Measurements from ENCODE around the gene ANGPT4.
A peak's percentile ranks its signal among the peaks of the same experiment; 100 is the strongest.

ANGPT4 gene

GRCh38 chr20:942611-943010, 26.5 kb upstream of the ANGPT4 start:
- intact Hi-C loops (cut with DNase I), result no loop called here
- peak in 1 of 10 donors; percentile 62 for DNase-seq

DNA sequence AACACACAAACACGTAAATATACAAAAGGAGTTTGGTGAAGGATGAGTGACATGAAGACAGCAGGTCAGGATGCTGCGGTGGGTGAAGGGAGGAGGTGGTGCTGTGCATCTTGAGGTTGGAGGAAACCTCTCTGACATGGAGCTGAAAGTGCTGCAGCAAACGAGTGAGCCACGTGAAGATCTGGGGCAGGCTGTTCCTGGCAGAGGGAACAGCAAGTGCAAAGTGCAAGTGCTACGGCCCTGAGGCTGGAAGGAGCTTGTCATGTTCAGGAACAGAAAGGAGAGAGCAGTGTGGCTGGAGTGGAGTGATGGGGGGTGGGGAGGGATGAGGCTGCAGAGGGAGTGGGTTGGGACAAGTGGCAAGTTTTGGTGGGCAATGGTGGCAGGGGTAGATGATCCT, 24.8 kb upstream of the ANGPT4 start:
- DNase-seq, result peak in 1 of 10 donors; percentile 30
- intact Hi-C loops (cut with DNase I), result no loop called here

DNA sequence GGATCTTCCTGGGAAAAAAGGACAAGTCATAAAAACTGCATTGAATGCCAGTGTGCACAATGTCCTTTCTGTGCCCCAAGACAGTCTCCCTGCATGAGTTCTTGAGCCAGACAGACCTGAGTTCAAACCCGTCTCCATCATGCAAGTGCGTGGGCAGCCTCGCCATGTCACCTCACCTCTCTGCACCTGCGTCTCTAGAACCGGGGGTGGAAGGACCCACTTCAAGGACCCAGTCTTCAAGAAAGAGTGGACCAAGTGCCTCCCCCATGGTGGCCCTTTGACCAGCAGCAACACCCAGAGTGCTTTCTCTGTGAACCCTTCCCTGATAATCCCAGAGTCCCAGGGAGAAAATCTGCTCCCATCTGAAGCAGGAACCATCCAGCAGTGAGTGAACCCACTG, 23.5 kb upstream of the ANGPT4 start:
- peak in 1 of 10 donors; percentile 16 for DNase-seq
- intact Hi-C loops (cut with DNase I), result no loop called here

DNA sequence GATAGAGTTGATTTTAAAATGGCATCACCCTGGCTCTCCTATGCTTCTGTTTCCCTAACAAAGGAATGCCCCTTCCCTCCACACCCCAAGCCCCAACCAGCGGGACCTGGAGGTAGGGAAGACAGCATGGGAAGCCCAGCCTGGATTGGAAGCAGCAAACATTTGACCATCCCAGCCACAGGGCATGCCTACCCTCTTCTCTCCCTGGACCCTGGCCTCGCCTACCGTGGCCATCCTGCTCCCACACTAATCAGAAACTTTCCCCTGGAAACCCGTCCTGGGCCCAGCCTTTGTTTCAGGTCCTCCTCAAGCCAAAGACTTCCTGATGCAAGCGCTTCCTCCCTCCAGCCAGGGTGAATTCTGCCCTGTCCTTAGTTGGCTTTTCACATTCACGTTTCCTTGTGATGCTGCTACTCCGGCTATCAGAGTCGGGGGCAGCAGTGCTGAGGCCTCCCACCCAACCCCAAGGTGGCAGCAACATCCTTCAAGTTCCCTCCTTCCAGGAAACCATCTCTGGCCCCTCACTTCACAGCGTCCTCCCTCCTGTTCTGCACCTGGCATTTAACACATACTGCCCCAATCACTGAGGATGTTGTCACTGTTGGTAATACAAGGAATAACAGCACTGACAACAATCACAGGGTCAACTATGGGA, 18.2 kb upstream of the ANGPT4 start:
- peak in 1 of 10 donors; percentile 20 for DNase-seq
- intact Hi-C loops (cut with DNase I), result no loop called here

- intact Hi-C loops (cut with DNase I), result no loop called here
- DNase-seq, result no peak
Observed at GRCh38 chr20:933029-933428, 16.9 kb upstream of the ANGPT4 start.

GRCh38 chr20:931401-931800, 15.3 kb upstream of the ANGPT4 start:
- DNase-seq, result no peak
- intact Hi-C loops (cut with DNase I), result no loop called here

GRCh38 chr20:926670-927069, 10.5 kb upstream of the ANGPT4 start:
- intact Hi-C loops (cut with DNase I), result no loop called here
- DNase-seq, result no peak

DNA sequence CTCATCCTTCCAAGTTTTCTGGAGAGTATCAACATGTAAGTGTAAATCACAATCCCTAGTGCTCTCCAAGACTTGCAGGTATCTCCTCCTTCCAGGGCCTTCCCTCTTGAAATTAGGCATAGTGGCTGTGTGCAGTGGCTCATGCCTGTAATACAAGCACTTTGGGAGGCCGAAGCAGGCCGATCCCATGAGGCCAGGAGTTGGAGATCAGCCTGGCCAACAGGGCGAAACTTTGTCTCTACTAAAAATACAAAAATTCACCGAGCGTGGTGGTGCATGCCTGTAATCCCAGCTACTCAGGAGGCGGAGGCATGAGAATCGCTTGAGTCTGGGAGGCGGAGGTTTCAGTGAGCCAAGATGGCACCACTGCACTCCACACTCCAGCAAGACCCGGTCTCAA, 9.4 kb upstream of the ANGPT4 start:
- DNase-seq, result peak in 1 of 10 donors; percentile 0
- intact Hi-C loops (cut with DNase I), result no loop called here

DNA sequence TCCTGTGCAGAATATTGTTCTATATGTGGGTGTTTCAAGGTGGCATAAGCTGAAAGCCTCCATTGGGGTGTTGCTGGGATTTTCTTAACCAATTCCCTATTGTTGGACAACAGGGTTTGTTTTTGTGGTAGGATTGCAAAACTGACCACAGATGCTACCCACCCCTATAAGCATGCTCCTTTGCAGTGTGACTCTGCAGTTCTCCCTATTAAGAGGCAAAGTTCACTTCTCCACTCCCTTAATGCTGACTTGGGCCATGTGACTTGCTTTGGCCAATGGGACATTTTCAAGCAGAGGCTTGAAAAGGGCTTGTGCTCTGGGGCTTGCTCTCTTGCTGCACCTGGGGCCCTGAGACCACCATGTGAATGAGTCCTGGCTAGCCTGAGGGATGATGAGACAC, 8.5 kb upstream of the ANGPT4 start:
- no peak for DNase-seq
- intact Hi-C loops (cut with DNase I), result no loop called here

DNA sequence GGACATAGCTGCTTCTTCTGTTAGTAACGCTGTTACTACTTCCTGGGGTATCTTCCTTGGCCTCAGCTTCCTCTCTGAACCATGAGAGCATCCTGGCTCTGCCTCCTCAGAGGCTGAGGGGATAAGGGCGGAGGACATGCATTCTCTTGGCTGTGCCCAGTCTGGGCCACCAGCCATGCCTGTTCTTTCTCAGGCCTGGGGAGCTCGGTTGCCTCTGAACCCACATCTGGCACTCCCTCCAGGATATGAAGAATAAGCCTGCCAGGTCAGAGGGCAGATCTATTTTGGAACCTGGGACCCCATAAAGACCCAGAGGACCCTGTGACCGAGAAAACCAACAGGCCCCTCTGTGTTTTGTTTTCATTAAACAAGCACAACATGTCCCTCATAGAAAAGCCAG, 6.6 kb upstream of the ANGPT4 start:
- intact Hi-C loops (cut with DNase I), result no loop called here

DNA sequence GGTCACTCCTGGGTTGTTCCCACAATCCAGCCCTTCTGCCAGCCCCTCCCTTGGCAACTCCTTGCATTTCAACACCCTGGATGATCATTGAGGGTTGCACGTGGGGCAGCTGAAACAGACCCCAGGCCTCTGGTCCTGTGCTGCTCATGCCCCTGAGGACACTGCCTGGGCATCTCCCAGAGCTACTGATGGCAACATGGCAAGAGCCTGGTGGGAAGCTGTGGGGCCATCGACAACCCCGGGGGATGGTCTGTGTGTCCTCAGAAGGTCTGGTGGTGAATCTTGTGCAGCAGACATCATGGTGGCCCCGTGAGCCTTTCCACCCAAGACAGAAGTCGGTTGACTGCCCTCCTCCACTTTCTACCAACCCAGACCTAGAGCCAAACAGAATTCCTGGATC, 4.9 kb upstream of the ANGPT4 start:
- intact Hi-C loops (cut with DNase I), result no loop called here
- DNase-seq, result peak in 1 of 10 donors; percentile 70

More for the DNA sequence above, 6.6 kb upstream of the ANGPT4 start:
- peak in 1 of 10 donors; percentile 23 for DNase-seq

GRCh38 chr20:920311-920710, 4.2 kb upstream of the ANGPT4 start:
- DNase-seq, result no peak
- intact Hi-C loops (cut with DNase I), result no loop called here

DNA sequence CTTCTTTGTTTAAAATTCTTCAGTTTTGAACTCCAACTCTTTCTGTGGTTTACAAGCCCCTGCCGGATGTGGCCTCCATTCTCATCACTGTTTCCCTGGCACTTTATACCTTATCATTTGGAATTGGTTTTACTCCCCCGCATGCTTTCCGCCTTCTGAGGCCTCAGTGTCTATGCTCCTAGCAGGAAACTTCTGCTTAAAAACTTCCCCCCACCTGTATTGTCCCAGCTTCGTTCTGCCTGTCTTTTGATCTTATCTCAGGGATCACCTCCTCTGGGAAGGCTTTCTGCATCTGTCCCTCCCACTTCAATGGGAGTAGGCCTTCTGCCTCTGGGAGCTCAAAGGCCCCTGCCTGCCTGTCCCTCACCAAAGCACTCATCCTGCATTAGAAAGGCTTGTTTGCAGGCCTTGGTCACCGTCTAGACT, 3.4 kb upstream of the ANGPT4 start:
- DNase-seq, result no peak
- intact Hi-C loops (cut with DNase I), result no loop called here

GRCh38 chr20:917416-917815, 1.3 kb upstream of the ANGPT4 start:
- no peak for DNase-seq
- intact Hi-C loops (cut with DNase I), result no loop called here

DNA sequence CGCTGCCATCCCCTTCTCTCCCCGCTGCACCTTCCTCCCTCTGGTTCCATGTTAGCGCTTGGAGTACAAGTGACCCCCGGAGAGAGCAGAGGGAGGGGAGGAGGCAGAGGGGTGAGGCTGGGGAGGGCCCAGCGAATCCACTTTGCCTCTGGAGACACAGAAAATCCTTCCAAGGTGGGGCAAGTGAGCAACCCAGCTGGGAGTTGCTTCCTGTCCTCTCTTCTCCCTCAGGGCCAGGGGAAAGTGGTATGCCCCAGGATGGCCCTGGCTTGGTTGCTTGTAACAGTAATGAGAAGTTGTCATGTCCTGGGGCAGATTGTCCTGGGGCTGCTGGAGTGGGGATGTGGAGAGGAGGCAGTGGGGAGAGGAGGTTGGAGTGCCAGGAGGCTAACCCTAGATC, 691 bp upstream of the ANGPT4 start:
- intact Hi-C loops (cut with DNase I), result no loop called here

GRCh38 chr20:914727-915498, 1.2 kb downstream of the ANGPT4 start:
- intact Hi-C loops (cut with DNase I), result no loop called here
- peak in 1 of 10 donors; percentile 69 for DNase-seq

More for the DNA sequence above, 691 bp upstream of the ANGPT4 start:
- peak in 1 of 10 donors; percentile 65 for DNase-seq

DNA sequence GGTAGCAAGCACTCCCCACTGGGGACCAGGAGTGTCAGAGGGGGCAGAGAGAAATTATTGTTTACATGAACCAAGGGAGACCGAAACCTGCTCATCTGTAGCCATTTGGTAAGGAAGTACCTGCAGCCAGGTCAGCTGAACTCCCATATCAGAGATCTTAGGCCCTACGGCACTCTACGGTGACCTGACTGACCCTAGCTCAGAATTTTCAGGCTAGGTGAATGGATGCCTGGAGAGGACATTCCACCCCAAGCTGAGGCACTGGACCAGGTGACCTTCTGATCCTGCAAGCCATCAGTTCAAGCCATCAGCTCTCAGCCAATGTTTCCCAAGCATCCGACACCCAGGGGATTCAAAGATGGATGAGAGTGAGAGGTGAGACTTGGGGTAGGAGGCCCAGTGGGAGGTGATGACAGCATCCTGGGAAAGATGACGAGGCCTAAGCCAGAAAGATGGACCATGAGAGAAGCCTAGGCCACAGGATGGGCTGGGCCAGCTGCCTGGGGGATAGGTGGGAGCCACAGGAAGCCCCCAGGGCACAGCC, 2.8 kb downstream of the ANGPT4 start:
- no peak for DNase-seq
- intact Hi-C loops (cut with DNase I), result no loop called here

GRCh38 chr20:911882-912600, 4.1 kb downstream of the ANGPT4 start:
- intact Hi-C loops (cut with DNase I), result no loop called here

GRCh38 chr20:910870-911770, 5.0 kb downstream of the ANGPT4 start:
- DNase-seq, result no peak
- intact Hi-C loops (cut with DNase I), result no loop called here

More at GRCh38 chr20:911882-912600, 4.1 kb downstream of the ANGPT4 start:
- no peak for DNase-seq
